Measurements from ENCODE around the gene SLC16A3.

DNA sequence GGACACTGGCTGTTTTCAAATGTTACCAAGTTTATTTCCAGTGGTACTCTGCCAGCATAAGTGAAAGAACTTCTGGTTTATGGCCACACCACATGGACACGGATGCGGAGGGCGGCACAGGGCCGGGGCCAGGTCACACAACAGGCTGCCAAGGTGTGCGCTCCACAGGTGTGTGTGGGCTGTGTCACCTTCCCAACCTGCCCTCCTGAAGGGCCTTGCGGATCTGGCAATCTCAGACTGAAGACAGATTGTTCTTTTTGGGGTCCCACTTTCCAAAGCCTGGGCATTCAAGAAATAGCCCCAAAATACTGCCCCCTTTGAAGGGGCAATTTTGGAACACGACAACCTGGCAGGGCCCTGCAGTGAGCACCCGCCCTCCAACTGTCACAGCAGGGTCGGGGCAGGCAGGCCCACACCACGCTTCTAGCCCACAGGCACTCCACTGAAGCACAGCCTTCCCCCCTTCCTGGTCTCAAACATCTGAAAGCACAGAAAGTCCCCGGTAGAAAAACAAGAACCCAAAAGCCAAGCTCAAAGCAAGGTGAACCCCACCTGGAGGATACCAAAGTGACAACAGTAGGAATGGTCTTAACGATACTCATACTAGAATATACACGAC, 41.1 kb downstream of the SLC16A3 start:
- no peak for TF ChIP-seq CTCF (IDR thresholded peaks at IDR 0.05; ENCODE audit: insufficient read depth, low read length)
- no peak for TF ChIP-seq POLR2AphosphoS5 (IDR thresholded peaks at IDR 0.05; ENCODE audit: low read depth)

Data from HL-60 (cell line).